GM18507 (cell line): Measurements from ENCODE around the gene ANAPC5.

ENCODE experiments used
- DNase-seq: peaks from one replicate; pipeline ENCODE4 v3.0.0; 2011; ENCODE audit warnings: low read depth; ENCODE audit not compliant: insufficient read length; ENCODE audit errors: extremely low spot score
- FAIRE-seq: peaks from 2 replicates; lab custom pipeline; 2011; peaks lifted over from hg19 to GRCh38; lab: Jason Lieb, UNC

ANAPC5 gene

DNA sequence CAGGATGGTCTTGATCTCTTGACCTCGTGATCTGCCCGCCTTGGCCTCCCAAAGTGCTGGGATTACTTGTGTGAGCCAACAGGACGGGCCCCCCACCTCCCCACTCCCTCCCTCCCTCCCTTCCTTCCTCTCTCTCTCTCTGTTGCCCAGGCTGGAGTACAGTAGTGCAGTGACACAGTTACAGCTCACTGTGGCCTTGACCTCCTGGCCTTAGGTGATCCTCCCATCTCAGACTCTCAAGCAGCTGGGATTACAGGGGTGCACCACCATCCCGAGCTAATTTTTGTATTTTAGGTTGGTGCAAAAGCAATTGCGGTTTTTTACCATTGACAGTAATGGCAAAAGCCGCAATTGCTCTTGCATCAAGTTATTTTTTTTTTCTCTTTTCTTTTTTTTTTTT lies 19.2 kb upstream of the ANAPC5 start:
- DNase-seq (no peak), FAIRE-seq (no peak)

DNA sequence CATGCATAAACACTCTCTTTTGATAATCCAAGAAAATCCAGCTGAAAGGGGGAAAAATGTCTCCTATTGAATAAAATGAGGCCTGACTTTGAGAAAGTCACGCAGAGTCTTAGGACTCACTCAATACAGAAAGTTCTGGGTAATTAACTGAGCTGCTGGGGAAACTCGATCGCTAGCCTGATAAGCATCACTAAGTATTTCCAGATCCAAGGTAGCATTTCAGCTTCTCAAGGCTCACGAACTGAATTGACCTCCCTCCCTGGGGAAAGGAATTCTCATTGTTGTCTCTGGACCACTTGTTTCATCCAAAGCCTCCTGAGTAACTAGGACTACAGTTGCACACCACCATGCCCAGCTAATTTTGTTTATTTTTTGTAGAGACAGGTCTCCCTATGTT lies 13.8 kb upstream of the ANAPC5 start:
- DNase-seq, result no peak
- no peak for FAIRE-seq

DNA sequence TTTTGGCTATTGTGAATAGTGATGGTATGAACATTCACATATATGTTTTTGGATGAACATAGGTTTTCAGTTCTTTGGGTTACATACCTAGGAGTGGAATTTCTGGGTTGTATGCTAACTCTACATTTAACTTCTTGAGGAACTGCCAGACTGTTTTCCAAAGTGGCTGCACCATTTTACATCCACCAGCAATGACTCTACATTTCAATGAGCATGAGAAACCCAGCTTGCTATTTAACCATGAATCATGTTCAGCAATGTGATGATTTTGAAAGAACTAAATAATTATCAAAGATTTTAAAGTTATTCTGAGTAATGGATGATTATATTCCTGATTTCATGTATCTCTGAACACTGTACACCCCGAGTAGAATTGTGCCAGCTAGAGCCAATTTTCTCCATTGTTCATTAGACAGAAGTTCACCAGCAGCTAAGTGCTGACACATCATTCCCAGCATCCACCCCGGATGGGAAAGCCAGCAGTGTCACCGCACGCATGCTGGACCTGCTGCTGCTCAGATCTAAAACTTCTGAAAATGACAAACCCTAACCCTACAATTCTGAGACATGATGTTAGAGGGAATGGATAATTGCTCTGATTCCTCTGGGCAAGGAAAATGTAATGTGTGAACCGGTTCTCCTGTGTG lies 13.3 kb upstream of the ANAPC5 start:
- no peak for FAIRE-seq
- DNase-seq, result no peak

DNA sequence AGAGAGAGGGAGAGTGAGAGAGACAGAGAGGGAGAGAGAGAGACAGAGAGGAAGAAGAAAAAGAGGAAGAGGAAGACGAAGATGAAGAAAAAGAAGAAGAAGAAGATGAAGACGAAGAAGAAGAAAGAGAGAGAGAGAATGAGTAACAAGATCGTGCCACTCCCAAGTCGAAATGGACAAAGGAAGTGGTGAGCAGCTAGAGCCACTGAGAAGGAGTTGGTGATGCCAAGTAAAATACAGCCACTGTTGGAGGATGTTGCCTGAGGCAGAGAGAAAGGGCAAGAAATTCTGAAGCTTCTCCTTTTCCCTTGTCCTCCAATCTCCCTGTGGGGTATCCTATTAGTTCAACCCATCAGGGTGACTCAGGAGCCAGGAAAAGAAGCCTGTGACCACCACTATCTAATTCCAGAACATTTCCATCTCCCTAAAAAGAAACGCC lies 12.5 kb upstream of the ANAPC5 start:
- DNase-seq (no peak), FAIRE-seq (no peak)

DNA sequence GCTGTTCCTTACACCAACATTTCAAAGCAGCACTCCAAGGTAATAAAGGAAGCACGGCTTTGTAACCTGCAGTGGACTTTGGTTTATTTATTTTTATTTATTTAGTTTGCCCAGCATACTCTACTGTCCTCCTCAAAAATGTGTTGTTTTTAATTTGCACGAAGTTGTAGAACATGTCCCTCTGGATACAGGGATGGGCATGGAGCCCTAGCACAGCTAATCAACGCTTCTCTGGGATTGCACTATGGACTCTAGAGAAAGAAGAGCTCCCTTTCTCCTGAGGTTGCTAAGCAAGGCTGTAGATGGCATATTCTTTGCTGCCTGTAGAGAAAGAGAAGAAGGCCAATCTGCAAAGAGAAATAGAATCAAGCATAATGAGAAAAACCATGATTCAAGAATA lies 5.9 kb upstream of the ANAPC5 start:
- FAIRE-seq (no peak), DNase-seq (no peak)

DNA sequence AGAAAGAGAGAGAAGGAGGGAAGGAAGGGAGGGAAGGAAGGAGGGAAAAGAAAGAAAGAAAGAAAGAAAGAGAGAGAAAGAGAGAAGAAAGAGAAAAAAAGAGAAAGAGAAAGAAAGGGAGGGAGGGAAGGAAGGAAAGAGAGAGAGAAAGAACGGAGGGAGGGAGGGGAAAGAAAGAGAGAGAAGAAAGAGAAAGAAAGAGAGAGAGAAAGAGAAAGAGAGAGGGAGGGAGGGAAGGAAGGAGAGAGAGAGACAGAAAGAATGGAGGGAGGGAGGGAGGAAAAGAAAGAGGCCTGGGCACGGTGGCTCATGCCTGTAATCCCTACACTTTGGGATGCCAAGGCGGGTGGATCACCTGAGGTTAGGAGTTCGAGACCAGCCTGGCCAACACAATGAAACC lies 5.1 kb upstream of the ANAPC5 start:
- FAIRE-seq, result no peak

DNA sequence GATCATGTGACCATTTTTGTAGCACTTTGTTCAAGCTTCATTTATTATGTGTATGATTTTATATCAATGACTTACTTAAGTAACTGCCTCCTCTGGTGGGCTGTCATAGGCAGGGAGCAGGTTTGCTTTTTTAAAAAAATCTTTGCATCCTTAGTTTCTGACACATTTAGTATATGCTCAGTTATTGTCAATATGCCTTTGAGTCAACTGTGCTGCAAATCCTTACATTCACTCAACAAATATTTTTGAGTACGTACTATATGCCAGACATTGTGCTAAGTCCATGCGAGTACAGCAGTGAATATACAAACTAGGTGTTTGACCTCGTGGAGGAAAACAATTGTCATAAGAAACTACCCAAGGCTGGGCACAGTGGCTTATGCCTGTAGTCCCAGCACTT lies 4.4 kb upstream of the ANAPC5 start:
- FAIRE-seq (no peak), DNase-seq (no peak)

More for the DNA sequence above, 5.1 kb upstream of the ANAPC5 start:
- DNase-seq, result no peak

DNA sequence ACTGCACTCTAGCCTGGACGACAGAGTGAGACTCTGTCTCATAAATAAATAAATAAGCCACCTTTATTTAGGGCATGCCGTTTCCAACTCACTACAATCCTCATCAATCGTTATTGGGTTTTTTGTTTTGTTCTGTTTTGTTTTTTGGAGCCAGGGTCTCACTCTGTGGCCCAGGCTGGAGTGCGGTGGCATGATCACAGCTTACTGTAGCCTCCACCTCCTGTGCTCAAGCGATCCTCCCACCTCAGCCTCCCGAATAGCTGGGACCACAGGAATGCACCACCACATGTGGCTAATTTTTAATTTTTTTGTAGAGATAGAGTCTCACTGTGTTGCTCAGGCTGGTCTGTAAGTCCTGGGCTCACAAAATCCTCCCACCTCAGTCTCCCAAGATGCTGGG lies 3.6 kb upstream of the ANAPC5 start:
- FAIRE-seq, result no peak

DNA sequence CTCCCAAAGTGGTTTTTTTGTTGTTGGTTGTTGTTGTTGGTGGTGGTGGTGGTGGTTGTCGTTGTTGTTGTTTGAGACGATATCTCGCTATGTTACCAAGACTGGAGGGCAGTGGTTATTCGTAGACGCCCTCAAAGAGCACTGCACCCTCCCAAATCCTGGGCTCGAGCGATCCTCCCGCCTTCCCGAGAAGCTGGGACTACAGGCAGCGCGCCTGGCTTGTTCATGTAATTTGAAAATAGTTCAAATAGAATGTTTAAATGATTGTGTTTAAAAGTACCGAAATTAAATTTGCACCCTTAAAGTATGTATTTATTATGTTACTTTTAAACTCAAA lies 439 bp upstream of the ANAPC5 start:
- FAIRE-seq (no peak), DNase-seq (no peak)

More for the DNA sequence above, 3.6 kb upstream of the ANAPC5 start:
- no peak for DNase-seq

DNA sequence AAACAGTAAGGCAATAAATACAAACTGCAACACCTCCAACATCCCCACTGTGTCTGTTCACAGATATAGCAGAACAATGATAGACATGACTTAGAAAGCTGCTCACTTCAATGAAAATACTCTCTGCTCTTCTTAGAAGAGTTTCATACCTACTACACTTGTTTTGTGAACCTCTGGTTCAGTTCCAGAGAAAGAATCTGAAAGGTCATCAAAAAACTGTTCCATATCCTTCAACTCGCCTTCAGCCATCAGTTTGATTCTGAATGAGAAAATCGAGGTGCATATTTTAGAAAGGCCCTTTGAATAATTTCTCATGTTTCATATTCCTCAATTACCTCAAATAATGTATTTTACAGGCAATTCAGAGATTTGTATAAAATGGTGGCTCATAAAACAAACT lies 5.5 kb downstream of the ANAPC5 start:
- FAIRE-seq, result no peak
- no peak for DNase-seq

DNA sequence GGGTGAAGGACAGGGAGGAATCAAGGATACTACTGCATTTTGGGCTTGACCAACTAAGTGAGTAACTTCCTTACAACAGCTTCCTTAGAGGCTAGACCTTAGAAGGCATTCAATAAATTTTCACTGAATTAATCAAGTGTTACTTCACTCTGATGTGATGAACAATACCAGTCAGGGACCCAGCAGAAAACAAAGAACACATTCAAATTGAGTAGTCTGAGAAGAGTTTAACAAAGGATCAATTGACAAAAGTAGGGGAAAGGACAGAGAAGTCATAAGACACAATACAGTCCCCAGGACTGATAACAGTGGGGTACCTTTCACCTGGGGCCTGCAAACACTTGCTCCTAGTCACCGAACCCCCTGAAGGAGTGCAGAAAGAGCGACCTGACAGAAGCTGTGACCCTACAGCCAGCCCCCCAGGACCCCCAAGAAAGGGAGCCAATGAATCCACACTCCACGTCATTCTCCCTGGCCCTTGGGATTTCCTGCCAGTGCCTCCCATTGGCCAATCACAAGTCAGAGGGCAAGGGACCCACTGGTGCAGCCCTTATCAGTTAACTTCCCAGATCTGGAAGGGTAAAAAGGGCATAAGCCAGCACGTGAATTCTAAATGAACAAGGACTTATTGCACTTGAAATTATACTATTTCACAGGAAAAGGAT lies 6.9 kb downstream of the ANAPC5 start:
- FAIRE-seq, result no peak
- no peak for DNase-seq

DNA sequence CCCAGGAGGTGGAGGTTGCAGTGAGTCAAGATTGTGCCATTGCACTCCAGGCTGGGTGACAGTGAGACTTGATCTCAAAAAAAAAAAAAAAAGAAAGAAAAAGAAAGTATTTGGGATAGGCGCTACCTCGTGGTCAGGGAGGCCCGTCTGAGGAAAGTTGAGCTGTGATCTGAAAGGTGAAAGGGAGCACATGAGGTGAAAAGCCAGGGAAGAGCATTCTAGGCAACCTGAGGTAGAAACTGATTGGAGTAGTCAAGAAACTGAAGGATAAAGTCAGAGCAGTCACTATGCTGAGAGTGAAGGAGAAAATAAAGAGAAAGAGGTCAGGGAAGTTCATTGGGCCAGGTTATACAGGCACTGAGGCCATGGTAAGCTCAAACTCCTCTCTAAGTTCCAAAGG lies 7.7 kb downstream of the ANAPC5 start:
- no peak for FAIRE-seq
- DNase-seq, result no peak

DNA sequence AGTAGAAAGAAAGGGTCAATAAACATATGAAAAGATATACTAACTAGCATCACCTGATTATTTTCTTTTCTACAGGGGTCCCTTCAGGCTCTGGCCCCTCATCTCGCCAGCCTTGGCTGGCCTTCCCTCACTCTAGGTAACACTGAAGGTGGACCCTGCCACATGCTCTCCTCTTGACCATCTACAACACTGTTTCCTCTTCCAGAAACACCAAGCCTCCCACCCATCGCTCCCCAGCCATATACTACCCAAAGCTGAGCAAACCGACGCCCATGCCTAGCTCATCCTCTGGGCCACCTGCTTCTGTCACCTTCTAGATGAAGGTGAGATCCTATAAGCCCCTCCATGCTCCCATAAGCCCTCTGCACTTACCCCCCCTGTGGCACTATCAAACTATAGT lies 14.8 kb downstream of the ANAPC5 start:
- DNase-seq (no peak), FAIRE-seq (no peak)

DNA sequence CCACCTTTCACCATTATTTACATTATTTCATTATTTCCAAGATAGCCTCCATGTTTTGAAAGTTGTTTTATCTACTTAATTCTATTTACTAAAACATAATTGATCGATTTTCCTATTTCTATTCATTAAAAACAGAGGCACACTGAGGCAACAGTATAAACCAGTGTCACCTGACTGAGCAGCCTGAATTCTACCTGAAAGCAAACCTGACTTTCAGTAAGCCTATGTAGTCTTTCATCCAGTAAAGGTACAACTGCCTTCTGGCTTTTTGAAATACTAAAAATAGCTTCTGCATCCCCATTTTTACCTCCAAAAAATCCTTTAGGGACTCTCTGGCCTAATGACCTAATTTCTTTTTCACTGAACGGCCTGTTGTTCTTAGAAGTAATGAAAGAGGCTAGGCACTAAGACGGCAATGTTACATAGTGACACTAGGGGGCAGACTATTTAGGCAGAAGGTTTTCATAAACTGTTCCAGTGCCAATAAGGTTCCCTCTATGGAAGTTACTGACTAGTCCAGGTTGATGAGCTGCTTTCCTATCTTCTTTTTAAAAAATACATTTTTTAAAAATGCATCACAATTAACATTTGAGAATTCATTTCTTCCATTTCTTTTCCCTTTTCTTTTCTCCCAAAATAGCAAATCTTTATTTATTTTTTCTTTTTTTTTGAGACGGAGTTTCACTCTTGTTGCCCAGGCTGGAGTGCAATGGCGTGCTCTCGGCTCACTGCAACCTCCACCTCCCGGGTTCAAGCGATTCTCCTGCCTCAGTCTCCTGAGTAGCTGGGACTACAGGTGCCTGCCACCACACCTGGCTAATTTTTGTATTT lies 17.5 kb downstream of the ANAPC5 start:
- DNase-seq, result peak; percentile 47
- FAIRE-seq, result peak; percentile 82

DNA sequence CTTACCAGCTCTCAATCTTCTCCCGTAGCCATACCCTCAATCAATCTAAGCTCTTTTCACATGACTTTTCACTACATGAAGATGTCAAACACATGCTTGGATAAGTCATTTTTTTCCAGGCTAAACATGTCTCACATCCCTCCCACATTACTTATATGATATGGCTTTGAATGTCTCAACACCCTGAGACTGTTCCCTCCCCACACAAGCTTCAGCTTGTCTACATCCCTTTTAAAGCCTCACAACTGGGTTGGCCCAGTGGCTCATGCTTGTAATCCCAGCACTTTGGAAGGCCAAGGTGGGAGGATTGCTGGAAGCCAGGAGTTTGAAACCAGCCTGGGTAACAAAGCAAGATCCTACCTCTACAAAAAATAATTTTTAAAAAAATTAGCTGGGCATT lies 18.5 kb downstream of the ANAPC5 start:
- FAIRE-seq (no peak), DNase-seq (no peak)

DNA sequence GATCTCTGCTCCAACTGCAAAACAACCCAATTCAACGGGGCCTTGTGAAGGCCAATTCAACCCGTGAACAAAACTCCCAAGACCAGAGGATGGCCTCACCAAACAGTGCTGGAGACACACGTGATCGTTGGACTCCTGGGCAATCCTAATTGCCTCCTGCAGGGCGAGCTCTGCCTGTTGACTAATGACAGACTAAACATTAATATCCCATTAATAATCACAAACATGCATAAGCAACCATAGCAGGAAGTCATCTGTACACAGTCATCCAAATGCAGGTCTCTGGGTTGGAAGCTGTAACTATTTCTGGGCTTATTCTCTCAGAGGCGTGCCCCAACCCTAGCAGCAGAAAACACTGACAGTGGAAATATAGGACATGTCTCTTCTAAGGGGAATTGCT lies 21.0 kb downstream of the ANAPC5 start:
- FAIRE-seq, result no peak
- DNase-seq, result no peak

DNA sequence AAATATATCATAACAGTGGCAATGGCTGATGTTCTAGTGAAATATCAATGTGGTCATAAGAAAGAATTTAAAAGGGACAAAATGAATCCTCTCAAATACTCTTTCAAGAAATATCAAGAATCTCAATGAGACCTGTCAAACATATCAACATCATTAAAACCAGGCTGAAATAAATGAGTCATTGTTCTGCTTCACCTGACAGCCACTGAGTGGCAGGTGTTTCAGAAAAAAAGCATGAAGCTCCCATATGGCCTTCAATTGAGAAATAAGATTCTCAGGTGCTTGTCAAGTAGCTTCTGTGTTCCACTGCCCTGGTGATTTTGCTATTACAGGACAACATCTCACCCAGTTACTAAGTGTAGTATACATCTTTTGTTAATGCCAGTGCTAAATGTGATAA lies 21.5 kb downstream of the ANAPC5 start:
- FAIRE-seq (no peak), DNase-seq (no peak)

DNA sequence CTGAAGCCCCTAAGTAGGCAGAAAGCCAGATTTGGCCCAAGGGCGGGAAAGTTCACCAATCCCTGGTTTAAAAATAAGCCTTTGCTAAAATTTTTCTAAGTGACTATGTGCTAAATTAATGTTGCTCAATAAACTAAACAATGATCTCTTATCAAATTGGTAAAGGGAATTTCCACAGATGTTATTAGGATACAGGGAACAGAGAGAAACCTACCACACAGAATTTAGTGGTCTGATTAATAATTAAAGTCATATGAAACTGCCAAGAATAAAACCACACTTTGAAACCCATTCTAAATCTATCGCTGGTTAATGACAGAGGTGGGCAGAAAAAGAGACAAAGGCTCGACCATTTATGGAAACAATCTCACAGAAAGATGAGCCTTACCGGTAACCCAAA lies 22.0 kb downstream of the ANAPC5 start:
- FAIRE-seq (no peak), DNase-seq (no peak)

DNA sequence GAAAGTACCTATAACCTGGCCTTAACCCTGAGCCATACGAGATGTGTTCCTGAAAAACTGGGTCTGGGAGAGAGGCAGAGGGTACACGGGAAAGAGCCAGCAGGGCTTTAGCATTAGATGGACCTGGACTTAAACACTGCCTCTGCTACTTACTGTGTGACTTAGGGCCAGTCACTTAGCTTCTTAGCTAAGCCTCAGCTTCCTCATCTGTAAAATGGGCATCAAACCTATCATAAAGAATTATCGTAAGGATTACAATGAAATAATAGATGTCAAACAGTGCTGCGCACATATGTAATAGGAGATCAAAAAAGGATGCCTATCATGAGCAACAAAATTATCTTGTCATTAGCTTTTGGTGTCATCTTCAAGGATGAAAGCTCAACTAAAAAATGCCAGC lies 23.6 kb downstream of the ANAPC5 start:
- FAIRE-seq, result no peak
- DNase-seq, result no peak

DNA sequence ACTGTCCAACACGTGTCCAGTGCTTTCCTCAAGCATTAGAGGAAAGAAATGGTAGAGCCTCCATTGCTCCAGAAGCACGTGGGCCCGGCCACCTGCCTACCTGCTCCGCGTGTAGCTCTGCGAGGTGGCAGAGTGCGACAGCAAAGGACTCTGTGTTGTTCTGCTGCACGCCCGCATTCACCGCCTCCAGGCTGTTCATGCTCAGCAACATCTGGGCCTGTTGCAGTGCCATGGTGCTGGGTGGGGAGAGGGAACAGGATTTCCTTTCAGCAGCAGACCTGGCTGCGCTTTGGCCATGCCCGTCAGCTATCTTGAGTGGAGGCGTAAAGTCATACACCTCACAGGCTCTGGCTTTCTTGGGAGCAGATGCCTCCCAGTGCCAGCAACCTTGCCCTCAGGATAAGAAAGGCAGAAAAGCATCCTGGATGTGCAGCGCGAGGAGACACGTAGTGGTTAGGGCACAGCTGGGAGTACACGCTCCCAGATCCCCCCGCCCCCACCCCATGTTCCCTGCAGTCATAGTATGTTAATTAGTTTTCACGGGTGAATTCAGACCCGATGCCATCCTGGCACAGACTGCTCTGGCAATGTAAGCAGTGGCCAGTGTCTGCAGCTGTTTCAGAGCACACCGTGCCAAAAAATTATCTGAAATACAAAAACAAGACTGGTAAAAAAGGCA lies 25.1 kb downstream of the ANAPC5 start:
- FAIRE-seq (no peak), DNase-seq (no peak)
